ENCODE data around the gene CCNK. TPM values are rescaled to one million over a fixed set of nuclear protein-coding genes. Genes with fewer than 3 reads are reported as not detected.

Gene CCNK
- total and polyA plus RNA-seq, 2 of the 13 experiments (the other 11 are each of a cell fraction or from before 2014, with no cell fraction given), result 4.9 to 9.7 TPM

DNA sequence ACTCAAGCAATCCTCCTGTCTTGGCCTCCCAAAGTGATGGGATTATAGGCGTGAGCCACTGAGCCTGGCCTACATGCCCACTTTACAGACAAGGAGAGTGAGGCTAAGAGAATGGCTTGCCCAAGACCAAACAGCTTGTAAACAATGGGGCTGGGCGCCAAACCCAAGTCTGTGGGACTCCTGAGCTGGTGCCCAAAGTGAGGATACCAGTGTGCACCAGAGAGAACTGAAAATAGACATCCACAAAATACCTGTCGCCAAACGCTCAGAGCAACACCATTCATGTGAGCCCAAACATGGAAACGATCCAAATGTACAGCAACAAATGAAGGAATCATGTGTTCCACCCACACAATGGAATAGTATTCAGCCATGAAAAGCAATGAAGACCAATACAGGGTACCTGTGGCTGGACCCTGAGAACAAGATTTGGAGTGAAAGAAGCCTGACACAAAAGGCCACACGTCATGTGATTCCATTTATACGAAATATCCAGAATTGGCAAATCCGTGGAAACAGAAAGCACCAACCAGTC is 38.2 kb downstream of the CCNK start:
- no peak overlapping the region for H3K9ac ChIP-seq (ENCODE audit: insufficient read depth, low read depth, low read length)
- intact Hi-C loops (cut with micrococcal nuclease; ENCODE audit: unreplicated experiment), result loop anchor here (2.0 kb wide), 2 partner anchors 43 to 55 kb away; no protein-coding TSS in a partner anchor
- no peak overlapping the region for H2AFZ ChIP-seq (ENCODE audit: low read length)
- TF ChIP-seq ZMYM3 (CRISPR knock-in tag; IDR thresholded peaks at IDR 0.05), result 0 out of 2 replicates have a peak, but pooled peaks have one; percentile 10
- peak; percentile 61 for TF ChIP-seq ZNF629 (CRISPR knock-in tag; conservative IDR thresholded peaks at IDR 0.05)
- TF ChIP-seq, protein P1, sequence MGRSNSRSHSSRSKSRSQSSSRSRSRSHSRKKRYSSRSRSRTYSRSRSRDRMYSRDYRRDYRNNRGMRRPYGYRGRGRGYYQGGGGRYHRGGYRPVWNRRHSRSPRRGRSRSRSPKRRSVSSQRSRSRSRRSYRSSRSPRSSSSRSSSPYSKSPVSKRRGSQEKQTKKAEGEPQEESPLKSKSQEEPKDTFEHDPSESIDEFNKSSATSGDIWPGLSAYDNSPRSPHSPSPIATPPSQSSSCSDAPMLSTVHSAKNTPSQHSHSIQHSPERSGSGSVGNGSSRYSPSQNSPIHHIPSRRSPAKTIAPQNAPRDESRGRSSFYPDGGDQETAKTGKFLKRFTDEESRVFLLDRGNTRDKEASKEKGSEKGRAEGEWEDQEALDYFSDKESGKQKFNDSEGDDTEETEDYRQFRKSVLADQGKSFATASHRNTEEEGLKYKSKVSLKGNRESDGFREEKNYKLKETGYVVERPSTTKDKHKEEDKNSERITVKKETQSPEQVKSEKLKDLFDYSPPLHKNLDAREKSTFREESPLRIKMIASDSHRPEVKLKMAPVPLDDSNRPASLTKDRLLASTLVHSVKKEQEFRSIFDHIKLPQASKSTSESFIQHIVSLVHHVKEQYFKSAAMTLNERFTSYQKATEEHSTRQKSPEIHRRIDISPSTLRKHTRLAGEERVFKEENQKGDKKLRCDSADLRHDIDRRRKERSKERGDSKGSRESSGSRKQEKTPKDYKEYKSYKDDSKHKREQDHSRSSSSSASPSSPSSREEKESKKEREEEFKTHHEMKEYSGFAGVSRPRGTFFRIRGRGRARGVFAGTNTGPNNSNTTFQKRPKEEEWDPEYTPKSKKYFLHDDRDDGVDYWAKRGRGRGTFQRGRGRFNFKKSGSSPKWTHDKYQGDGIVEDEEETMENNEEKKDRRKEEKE (IDR thresholded peaks at IDR 0.05), result no peak
- no peaks in the 10 kb centered on the region for H3K9me3 ChIP-seq (ENCODE audit: low read length)
- no peak overlapping the region for H3K27ac ChIP-seq (ENCODE audit: extremely low read length, insufficient read depth, low read length)
- no peak overlapping the region for H3K4me3 ChIP-seq (replicated peaks in 1 of 3; ENCODE audit: insufficient read depth in 1 of 3, low read depth in 2 of 3, low read length in 3 of 3)
- peaks cover 6% of the 10 kb centered on the region for H3K79me2 ChIP-seq (ENCODE audit: insufficient read depth, low read length)
- peaks cover 12 to 31% of the 10 kb centered on the region in 2 experiments; a peak in 4 of 5 replicates for H3K36me3 ChIP-seq (replicated peaks in 1 of 2; ENCODE audit: control insufficient read depth in 1 of 2, insufficient read depth in 2 of 2, low read length in 2 of 2)
- peaks cover 24% of the 10 kb centered on the region; the same call in 1 of the 2 replicates for H4K20me1 ChIP-seq (ENCODE audit: insufficient read depth, low read length)
- no peaks in the 10 kb centered on the region for H3K27me3 ChIP-seq (ENCODE audit: control insufficient read depth in 1 of 2, insufficient read depth in 2 of 2, low read length in 2 of 2)
- TSS peak; percentile 21 for BruUV-seq (replicated peaks)
- FAIRE-seq (no peak), DNase-seq (ENCODE audit: low spot score) (no peak), ATAC-seq (no peak)
- 94% methylated on average over 7 of the region's 8 CpGs for WGBS (ENCODE audit: low lambda C conversion rate)
- POLR2A ChIA-PET, result no interaction called here
- no peak overlapping the region for H3K4me2 ChIP-seq (ENCODE audit: low read depth, low read length)
- in situ Hi-C loops (cut with HindIII; ENCODE audit: extremely low pct_ligation_motif_present, low pct_unique_long_range_greater_than_20kb), result no loop called here
- CTCF ChIA-PET (ENCODE audit: low intra/inter-chr PET ratio, low total read pairs), result interaction anchor here (2.5 kb wide), 1 partner anchor 110 kb away, joined by 29 read pairs; no protein-coding TSS in a partner anchor
- peaks cover 21% of the 10 kb centered on the region for H3K4me1 ChIP-seq (ENCODE audit: insufficient read depth, low read length)

DNA sequence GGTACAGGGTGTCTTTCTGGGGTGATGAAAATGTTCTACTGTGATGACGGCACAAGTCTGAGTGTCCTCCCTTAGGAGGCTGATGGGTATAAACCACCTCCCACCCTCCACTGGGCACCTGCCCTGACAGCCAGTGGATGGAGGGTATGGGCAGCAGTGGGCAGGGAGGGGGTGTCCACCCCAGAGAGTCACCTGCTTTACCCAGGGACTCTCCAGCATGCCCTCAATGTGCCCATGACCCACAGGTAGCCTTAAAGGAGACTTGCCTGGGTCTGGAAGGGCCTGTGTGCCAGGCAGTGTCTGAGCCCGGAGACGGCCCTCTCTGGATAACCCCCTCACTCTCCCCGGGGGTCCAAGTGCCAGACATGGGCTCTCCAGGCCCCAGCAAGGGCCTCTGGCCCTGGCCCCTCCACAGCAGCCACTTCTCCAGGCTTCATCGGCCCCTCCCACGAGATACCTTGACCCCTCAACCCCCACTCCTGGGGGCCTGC is 38.8 kb downstream of the CCNK start:
- H3K4me1 ChIP-seq (ENCODE audit: insufficient read depth, low read length), result peaks cover 21% of the 10 kb centered on the region
- peaks cover 6% of the 10 kb centered on the region for H3K79me2 ChIP-seq (ENCODE audit: insufficient read depth, low read length)
- no TSS peak for BruUV-seq (replicated peaks)
- no peaks in the 10 kb centered on the region for H3K9me3 ChIP-seq (ENCODE audit: low read length)
- H3K27ac ChIP-seq (ENCODE audit: extremely low read length, insufficient read depth, low read length), result no peak overlapping the region
- H3K4me3 ChIP-seq (replicated peaks in 1 of 3; ENCODE audit: insufficient read depth in 1 of 3, low read depth in 2 of 3, low read length in 3 of 3), result no peak overlapping the region
- no peak overlapping the region for H3K9ac ChIP-seq (ENCODE audit: insufficient read depth, low read depth, low read length)
- intact Hi-C loops (cut with micrococcal nuclease; ENCODE audit: unreplicated experiment) (loop anchor here (2.0 kb wide), 2 partner anchors 43 to 55 kb away; no protein-coding TSS in a partner anchor), in situ Hi-C loops (cut with HindIII; ENCODE audit: extremely low pct_ligation_motif_present, low pct_unique_long_range_greater_than_20kb) (loop anchor here (5.0 to 10.0 kb wide), 2 partner anchors 112 to 365 kb away; no protein-coding TSS in a partner anchor)
- H4K20me1 ChIP-seq (ENCODE audit: insufficient read depth, low read length), result peaks cover 24% of the 10 kb centered on the region; the same call in 1 of the 2 replicates
- H3K4me2 ChIP-seq (ENCODE audit: low read depth, low read length), result no peak overlapping the region
- H2AFZ ChIP-seq (ENCODE audit: low read length), result no peak overlapping the region
- peak; percentile 21 for TF ChIP-seq AGO2 (optimal IDR thresholded peaks at IDR 0.05; ENCODE audit: low read depth, low read length)
- TF ChIP-seq, protein P2, sequence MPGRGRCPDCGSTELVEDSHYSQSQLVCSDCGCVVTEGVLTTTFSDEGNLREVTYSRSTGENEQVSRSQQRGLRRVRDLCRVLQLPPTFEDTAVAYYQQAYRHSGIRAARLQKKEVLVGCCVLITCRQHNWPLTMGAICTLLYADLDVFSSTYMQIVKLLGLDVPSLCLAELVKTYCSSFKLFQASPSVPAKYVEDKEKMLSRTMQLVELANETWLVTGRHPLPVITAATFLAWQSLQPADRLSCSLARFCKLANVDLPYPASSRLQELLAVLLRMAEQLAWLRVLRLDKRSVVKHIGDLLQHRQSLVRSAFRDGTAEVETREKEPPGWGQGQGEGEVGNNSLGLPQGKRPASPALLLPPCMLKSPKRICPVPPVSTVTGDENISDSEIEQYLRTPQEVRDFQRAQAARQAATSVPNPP (CRISPR knock-in tag; IDR thresholded peaks at IDR 0.05), result no peak
- ATAC-seq, result no peak
- ChIA-PET CTCF (ENCODE audit: low intra/inter-chr PET ratio, low total read pairs) (interaction anchor here (2.5 kb wide), 1 partner anchor 109 kb away, joined by 29 read pairs; no protein-coding TSS in a partner anchor), POLR2A (no interaction called here)
- H3K36me3 ChIP-seq (replicated peaks in 1 of 2; ENCODE audit: control insufficient read depth in 1 of 2, insufficient read depth in 2 of 2, low read length in 2 of 2), result peaks cover 8 to 25% of the 10 kb centered on the region in 2 experiments; a peak in 4 of 5 replicates
- 89% methylated on average over 3 of the region's 6 CpGs for WGBS (ENCODE audit: low lambda C conversion rate)
- FAIRE-seq, result no peak
- no peaks in the 10 kb centered on the region for H3K27me3 ChIP-seq (ENCODE audit: control insufficient read depth in 1 of 2, insufficient read depth in 2 of 2, low read length in 2 of 2)
- DNase-seq (ENCODE audit: low spot score), result no peak

All from HepG2 (cell line).